Keratinocyte (primary cell): ENCODE data around the gene BBX. TPM values are rescaled to one million over a fixed set of nuclear protein-coding genes. Genes with fewer than 3 reads are reported as not detected.
A peak's percentile ranks its signal among the peaks of the same experiment; 100 is the strongest.

Experiments
- DNase-seq: peaks from one replicate; pipeline ENCODE4 v3.0.0-alpha.2; 2011; ENCODE audit warnings: low read depth, missing footprints, low spot score
- FAIRE-seq: peaks from 2 replicates; lab custom pipeline; 2011; peaks lifted over from hg19 to GRCh38; lab: Jason Lieb, UNC
- H2AFZ ChIP-seq: 2 replicates; pipeline ENCODE4 v1.6.0; 2012; ENCODE audit warnings: low read length, control low read depth, inconsistent platforms; ENCODE audit not compliant: control insufficient read depth
- H3K27ac ChIP-seq: 2 replicates; pipeline ENCODE4 v1.5.1; 2011; ENCODE audit warnings: low read length; ENCODE audit not compliant: control insufficient read depth, insufficient read depth
- H3K27me3 ChIP-seq: 3 replicates; pipeline ENCODE4 v1.6.0; 2011; ENCODE audit warnings: low read length; ENCODE audit not compliant: control insufficient read depth, insufficient read depth; ENCODE audit errors: extremely low read depth
- H3K36me3 ChIP-seq, 2 experiments: 2 replicates in 1 of 2; 3 replicates in 1 of 2; pipeline ENCODE4 v1.5.1; 2011; ENCODE audit warnings: low read length in 2 of 2, mild to moderate bottlenecking in 1 of 2; ENCODE audit not compliant: control insufficient read depth in 2 of 2, insufficient read depth in 2 of 2; ENCODE audit errors: extremely low read depth in 1 of 2
- H3K4me1 ChIP-seq: 3 replicates; pipeline ENCODE4 v1.5.1; 2011; ENCODE audit warnings: low read length; ENCODE audit not compliant: control insufficient read depth, insufficient read depth; ENCODE audit errors: extremely low read depth
- H3K4me2 ChIP-seq: 3 replicates; pipeline ENCODE4 v1.6.0; 2011; ENCODE audit warnings: low read depth, low read length; ENCODE audit not compliant: control insufficient read depth, insufficient read depth; ENCODE audit errors: extremely low read depth
- H3K4me3 ChIP-seq, 3 experiments: fragments of 200-600 bp in 1 of 3; sonication (generic) in 1 of 3; 2 replicates in 2 of 3; 3 replicates in 1 of 3; pipeline ENCODE4 v1.5.1; 2011 to 2016; ENCODE audit warnings: low read length in 3 of 3, mild to moderate bottlenecking in 3 of 3, control low read depth in 2 of 3, inconsistent platforms in 1 of 3, low read depth in 1 of 3, mixed read lengths in 1 of 3, mixed run types in 1 of 3, moderate library complexity in 1 of 3; ENCODE audit not compliant: control insufficient read depth in 2 of 3, insufficient read depth in 2 of 3; ENCODE audit errors: extremely low read depth in 1 of 3
- H3K79me2 ChIP-seq: 2 replicates; pipeline ENCODE4 v1.6.0; 2012; ENCODE audit warnings: low read length; ENCODE audit not compliant: control insufficient read depth, insufficient read depth
- H3K9ac ChIP-seq: 3 replicates; pipeline ENCODE4 v1.6.0; 2011; ENCODE audit warnings: low read length; ENCODE audit not compliant: control insufficient read depth, insufficient read depth; ENCODE audit errors: extremely low read depth
- H3K9me1 ChIP-seq: 3 replicates; pipeline ENCODE4 v1.6.0; 2011; ENCODE audit warnings: low read length; ENCODE audit not compliant: control insufficient read depth, insufficient read depth; ENCODE audit errors: extremely low read depth
- H3K9me3 ChIP-seq: 2 replicates; pipeline ENCODE4 v1.5.1; 2012; ENCODE audit warnings: low read depth, low read length; ENCODE audit not compliant: control insufficient read depth
- H4K20me1 ChIP-seq: 3 replicates; pipeline ENCODE4 v1.6.0; 2011; ENCODE audit warnings: low read length; ENCODE audit not compliant: control insufficient read depth, insufficient read depth; ENCODE audit errors: extremely low read depth
- CTCF ChIP-seq, 3 experiments: IDR thresholded peaks in 1 of 3; conservative IDR thresholded peaks in 1 of 3; optimal IDR thresholded peaks in 1 of 3; 2 replicates in 2 of 3; 3 replicates in 1 of 3; pipeline versions ENCODE3 to v1.5.1; 2011; ENCODE audit warnings: low read length in 3 of 3, mild to moderate bottlenecking in 3 of 3, moderate library complexity in 2 of 3, control low read depth in 1 of 3, inconsistent platforms in 1 of 3; ENCODE audit not compliant: insufficient read depth in 2 of 3; ENCODE audit errors: extremely low read depth in 1 of 3
- EZH2 ChIP-seq: IDR thresholded peaks from one replicate; pipeline ENCODE4 v1.6.1; 2012; ENCODE audit warnings: inconsistent platforms, mild to moderate bottlenecking, low read length, moderate library complexity
- dilution Hi-C: fragments of 300-500 bp; cut with MboI; formaldehyde crosslinking; loops from one replicate; pipeline ENCODE4 v1.7.0; 2020; ENCODE audit warnings: low sequenced_read_pairs; ENCODE audit not compliant: extremely low pct_ligation_motif_present
- polyA plus RNA-seq, 5 experiments: library from polyadenylated mRNA; depleted of rRNA in 3 of 5; stranded (reverse) in 3 of 5; stranded (forward) in 1 of 5; unstranded in 1 of 5; fragments of >200 nt; gene quantifications; 1 replicate in 1 of 5; 2 replicates in 3 of 5; 3 replicates in 1 of 5; pipeline versions ENCODE4 v1.2.1 to v1.2.3, GENCODE V29; 2011 to 2012; ENCODE audit warnings: missing spikeins in 2 of 5, low read depth in 1 of 5, low replicate concordance in 1 of 5

Gene BBX
- polyA plus RNA-seq, 1 donor (not counting 4 experiments of a cell fraction or from before 2014, with no cell fraction given), result 43.4 TPM

GRCh38 chr3:107795514-107796094 lies 272.8 kb downstream of the BBX start:
- H3K9me3 ChIP-seq, result no peaks in the 10 kb centered on the region
- dilution Hi-C loops, result no loop called here
- peaks cover 1 to 3% of the 10 kb centered on the region in 2 experiments for H3K36me3 ChIP-seq
- DNase-seq (no peak), FAIRE-seq (peak; percentile 53)
- H3K79me2 ChIP-seq, result no peaks in the 10 kb centered on the region
- no peaks in the 10 kb centered on the region for H4K20me1 ChIP-seq
- peaks cover 14% of the 10 kb centered on the region for H3K4me1 ChIP-seq
- TF ChIP-seq CTCF (optimal IDR thresholded peaks at IDR 0.05 in 1 of 3, IDR thresholded peaks at IDR 0.05 in 1 of 3, conservative IDR thresholded peaks at IDR 0.05 in 1 of 3; ENCODE audit: extremely low read depth in 1 of 3, insufficient read depth in 2 of 3, low read length in 3 of 3) (no peak), EZH2 (no peak)
- H2AFZ ChIP-seq, result no peak overlapping the region
- H3K27me3 ChIP-seq, result no peaks in the 10 kb centered on the region
- no peak overlapping the region for H3K4me2 ChIP-seq
- H3K4me3 ChIP-seq, result no peak overlapping the region
- H3K9me1 ChIP-seq, result no peaks in the 10 kb centered on the region
- H3K27ac ChIP-seq, result no peak overlapping the region
- no peak overlapping the region for H3K9ac ChIP-seq

- H3K79me2 ChIP-seq, result no peaks in the 10 kb centered on the region
- peaks cover 14% of the 10 kb centered on the region for H3K4me1 ChIP-seq
- no peak overlapping the region for H3K27ac ChIP-seq
- no peaks in the 10 kb centered on the region for H3K27me3 ChIP-seq
- H3K4me2 ChIP-seq, result no peak overlapping the region
- no peak overlapping the region for H3K9ac ChIP-seq
- H2AFZ ChIP-seq, result no peak overlapping the region
- H3K9me3 ChIP-seq, result no peaks in the 10 kb centered on the region
- H3K36me3 ChIP-seq, result peaks cover 7 to 9% of the 10 kb centered on the region in 2 experiments
- H3K4me3 ChIP-seq, result no peak overlapping the region
- DNase-seq, result peak; percentile 19
- FAIRE-seq, result peak; percentile 39
- no peaks in the 10 kb centered on the region for H4K20me1 ChIP-seq
- TF ChIP-seq EZH2 (no peak), CTCF (optimal IDR thresholded peaks at IDR 0.05 in 1 of 3, IDR thresholded peaks at IDR 0.05 in 1 of 3, conservative IDR thresholded peaks at IDR 0.05 in 1 of 3; ENCODE audit: extremely low read depth in 1 of 3, insufficient read depth in 2 of 3, low read length in 3 of 3) (no peak)
- dilution Hi-C loops, result no loop called here
- H3K9me1 ChIP-seq, result no peaks in the 10 kb centered on the region
Observed at GRCh38 chr3:107796791-107797190, 274.0 kb downstream of the BBX start.
